ENCODE measurements around the gene MBLAC1.

GRCh38 chr7:100093925-100094486 lies 32.8 kb upstream of the MBLAC1 start:
- TF ChIP-seq POLR2A (IDR thresholded peaks at IDR 0.05), result no peak
- TF ChIP-seq CTCF (IDR thresholded peaks at IDR 0.05), result no peak
- no peak for TF ChIP-seq POLR2AphosphoS5 (IDR thresholded peaks at IDR 0.05)
- no peak for TF ChIP-seq EP300 (IDR thresholded peaks at IDR 0.05; ENCODE audit: low read depth)
